ENCODE data around the gene DAPK1.
"Not testable (repeated sequence)": the region's sequence is repeated elsewhere in the genome, so short reads cannot be mapped to it uniquely, and the experiment has no call there.

Gene DAPK1

GRCh38 chr9:87498811-87499360 lies 1.2 kb downstream of the DAPK1 start:
- DNase-seq: peak; percentile 23

GRCh38 chr9:87499424-87500017 lies 1.9 kb downstream of the DAPK1 start:
- DNase-seq: no peak

DNA sequence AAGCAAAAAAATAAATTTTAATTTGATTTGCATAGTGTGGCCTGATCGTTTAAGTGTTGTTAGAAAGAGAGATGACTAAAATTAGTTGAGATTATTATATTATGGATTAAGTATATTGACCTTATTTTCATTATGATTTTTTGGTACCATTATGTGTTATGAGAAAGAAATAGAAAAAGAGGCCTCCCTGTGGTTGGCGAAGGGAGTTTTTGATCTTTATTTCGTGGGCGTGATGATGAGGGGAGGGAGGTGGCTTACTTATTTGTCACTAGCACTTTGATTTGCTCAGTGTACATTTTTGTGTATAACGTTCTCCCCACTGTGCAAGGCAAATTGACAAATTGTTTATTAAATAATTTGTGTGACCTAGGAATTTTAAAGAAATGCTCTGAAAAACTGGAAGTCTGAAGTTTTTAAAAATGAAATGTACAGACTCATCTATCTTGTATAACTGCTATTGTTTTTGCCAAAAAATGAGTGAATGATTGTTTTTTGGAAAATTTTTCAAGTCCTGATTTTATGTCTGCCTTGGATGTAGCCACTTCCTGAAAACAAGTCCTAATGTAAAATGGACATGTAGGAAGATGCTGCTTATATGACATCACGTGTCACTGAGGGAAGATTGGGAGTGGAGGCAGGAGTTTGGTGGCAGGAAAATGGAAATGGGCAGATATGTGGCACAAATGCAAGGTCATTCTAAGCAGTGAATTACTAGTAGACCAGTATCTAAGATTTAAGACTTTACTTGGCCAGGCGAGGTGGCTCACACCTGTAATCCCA lies 3.0 kb downstream of the DAPK1 start:
- DNase-seq: no peak

- DNase-seq: not testable (repeated sequence)
These were observed 3.6 kb downstream of the DAPK1 start for GRCh38 chr9:87501271-87501656.

DNA sequence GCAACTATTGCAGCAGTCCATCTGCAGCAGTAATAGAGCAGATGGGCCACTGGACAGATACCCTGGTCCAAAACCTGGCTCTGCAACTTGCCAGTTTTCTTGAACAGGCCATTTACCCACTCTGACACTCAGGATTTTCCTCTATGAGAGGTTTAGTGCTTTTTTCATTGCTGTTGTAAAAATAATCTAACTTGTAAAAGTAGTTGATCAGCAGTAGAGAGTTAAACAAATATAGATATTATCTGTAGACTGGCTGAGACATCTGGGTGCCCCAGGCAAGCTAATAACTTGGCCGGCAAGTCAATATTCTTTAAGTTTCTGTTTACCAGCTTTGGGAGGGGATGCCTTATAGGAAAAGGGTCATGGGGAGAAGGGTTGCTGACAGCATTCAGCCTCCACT lies 4.1 kb downstream of the DAPK1 start:
- DNase-seq: no peak

- DNase-seq: no peak
These were observed 4.9 kb downstream of the DAPK1 start for GRCh38 chr9:87502391-87503221.

GRCh38 chr9:87503430-87503829 lies 5.8 kb downstream of the DAPK1 start:
- no peak for DNase-seq

- DNase-seq: no peak
These were observed 6.3 kb downstream of the DAPK1 start for GRCh38 chr9:87503927-87504326.

DNA sequence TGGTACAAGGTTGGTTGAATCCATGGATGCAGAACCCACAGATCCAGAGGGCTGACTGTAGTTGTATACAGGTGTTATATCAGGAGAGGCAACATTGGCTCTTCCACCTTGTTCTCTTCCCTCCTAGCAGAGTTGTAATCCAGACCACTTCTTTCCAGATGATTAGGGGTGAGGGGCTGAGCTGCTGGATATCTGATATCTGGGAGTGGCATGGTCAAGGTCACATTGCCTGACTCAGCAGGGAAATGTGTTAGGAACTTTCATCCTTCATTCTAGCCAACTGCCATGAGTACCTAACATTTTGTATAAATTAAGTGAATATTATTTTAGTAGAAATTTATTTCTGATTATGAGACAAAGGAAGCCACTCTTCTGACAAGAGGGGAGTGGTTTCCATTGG lies 7.3 kb downstream of the DAPK1 start:
- no peak for DNase-seq

DNA sequence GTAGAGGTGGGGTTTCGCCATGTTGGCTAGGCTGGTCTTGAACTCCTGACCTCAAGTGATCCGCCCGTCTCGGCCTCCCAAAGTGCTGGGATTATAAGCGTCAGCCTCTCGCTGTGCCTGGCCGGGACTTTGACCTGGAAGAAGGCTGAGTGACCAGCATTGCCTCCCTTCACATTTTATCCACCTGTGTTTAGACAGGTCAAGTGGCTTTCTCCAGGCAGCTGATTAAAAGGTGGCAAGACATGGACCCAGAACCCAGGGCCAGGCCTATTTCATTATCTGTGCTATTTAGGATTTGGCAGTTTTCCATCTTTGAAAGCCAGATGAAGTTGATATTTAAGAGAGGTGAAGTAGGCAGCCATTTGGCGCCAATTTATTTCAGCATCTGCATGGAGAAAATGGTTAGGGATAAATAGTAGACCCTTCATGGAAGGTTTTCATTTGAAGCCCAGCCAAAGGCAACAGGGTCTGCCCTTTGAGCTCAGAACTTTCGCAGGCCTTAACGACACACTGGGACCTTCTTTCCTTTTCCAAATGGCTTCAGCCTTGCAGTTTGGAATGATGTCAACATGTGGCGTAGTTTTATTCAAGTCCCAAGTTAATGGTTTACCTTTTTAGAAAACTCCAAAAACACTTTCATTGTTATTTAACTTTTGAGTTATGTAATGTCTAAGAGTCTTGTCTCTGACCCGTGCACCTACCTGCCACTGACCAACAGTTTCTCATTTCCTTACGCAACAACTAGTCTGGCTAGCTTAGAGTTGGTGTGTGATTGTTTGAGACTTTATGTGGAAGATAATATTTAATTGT lies 8.4 kb downstream of the DAPK1 start:
- no peak for DNase-seq

DNA sequence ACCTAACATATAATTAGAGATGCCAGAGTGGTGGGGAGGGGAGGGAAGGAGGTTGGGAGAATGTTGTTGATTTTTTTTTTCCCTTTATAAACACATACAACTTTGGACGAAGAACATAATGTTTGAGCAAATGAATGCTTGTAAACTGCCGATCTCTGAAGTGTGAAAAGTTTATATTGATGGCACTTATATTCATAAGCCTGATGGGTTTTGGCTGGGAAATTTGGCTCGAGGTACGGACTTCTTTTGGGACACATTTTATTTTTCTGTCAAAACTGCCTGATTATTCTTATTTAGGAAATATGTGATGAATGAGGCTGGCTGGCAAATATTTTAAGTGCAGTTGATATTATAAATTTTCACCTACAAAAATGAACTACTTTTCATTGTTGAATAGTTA lies 9.9 kb downstream of the DAPK1 start:
- DNase-seq: no peak

GRCh38 chr9:87510252-87510683 lies 12.6 kb downstream of the DAPK1 start:
- no peak for DNase-seq

DNA sequence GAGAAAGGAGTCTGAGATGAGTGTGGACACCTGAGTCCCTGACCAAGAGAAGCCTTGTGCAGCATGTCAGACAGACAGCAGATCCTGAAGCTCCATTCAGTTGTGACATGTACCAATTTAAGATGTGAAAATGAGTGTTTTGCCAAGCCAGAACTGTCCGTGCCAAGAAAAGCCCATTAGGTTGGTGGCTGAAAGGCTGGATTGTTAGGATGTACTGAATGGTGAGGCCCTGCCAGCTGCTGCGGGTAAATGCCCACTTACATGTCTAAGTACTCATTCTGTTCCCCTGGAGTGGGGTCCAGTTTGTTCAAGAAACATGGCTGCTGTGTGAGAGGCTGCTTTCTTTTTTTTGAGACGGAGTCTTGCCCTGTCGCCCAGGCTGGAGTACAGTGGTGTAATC lies 14.6 kb downstream of the DAPK1 start:
- no peak for DNase-seq

- DNase-seq: no peak
These were observed 15.5 kb downstream of the DAPK1 start for GRCh38 chr9:87513161-87513560.

DNA sequence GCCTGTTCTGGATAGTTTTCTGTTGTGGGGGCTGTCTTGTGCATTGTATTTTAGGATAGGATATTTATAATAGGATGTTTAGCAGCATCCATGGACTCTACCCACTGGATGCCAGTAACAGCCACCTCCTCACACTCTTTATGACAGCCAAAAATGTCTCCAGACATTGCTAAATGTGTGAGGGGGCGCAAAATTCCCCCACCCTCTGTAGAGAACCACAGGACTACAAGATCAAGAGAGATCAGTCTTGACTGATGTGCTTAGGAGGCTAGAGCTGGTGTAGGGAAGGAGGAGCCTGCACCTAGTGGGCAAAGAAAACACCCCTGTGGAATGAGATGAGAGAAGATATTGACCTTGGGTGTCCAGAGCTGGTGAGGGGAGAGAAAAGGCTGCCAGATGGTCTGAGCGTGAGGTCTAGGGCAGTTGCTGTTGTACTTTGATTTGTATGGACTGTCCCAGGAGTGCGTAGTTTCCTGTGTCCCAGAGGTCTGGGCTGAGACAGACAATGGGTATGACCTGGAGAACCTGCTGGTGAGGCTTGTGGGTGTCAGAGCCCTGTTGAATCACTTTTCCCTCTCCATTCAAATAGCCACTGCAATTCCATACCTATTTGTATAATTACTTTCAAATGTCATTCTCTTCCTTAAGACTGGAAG lies 16.3 kb downstream of the DAPK1 start:
- DNase-seq: no peak

- no peak for DNase-seq
These were observed 17.3 kb downstream of the DAPK1 start for GRCh38 chr9:87515006-87515405.

DNA sequence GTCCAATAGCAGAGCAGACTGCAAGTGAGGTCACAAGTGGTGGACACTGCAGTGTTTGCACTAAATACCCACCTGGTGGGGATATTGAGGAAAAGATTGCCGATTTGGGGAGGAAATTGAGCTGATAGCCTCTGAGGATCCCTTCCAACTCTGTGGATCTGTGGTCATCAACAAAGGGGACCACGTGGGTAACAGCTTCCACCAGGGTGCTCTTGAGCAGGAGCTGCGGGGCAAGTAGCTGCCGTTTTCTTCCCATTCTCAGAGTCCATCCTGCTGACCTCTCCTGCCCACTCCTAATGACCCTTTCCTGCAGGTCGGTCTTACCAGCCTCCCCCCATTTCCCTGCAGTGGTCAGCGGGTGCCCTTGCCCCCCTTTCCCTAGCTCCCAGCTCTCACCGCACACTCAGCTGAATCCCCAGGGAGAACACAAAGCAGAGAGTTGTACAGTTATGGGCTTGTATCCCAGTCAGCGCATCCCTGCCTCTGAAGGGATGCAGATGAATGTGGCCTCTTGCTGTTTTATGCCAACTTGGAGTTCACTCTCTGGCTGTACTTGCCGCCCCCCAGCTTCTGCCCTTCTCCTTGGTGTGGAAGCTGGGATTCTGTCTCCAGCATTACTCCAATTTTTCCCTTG lies 18.0 kb downstream of the DAPK1 start:
- no peak for DNase-seq

GRCh38 chr9:87516222-87516925 lies 18.7 kb downstream of the DAPK1 start:
- no peak for DNase-seq

GRCh38 chr9:87516926-87517290 lies 19.2 kb downstream of the DAPK1 start:
- no peak for DNase-seq

DNA sequence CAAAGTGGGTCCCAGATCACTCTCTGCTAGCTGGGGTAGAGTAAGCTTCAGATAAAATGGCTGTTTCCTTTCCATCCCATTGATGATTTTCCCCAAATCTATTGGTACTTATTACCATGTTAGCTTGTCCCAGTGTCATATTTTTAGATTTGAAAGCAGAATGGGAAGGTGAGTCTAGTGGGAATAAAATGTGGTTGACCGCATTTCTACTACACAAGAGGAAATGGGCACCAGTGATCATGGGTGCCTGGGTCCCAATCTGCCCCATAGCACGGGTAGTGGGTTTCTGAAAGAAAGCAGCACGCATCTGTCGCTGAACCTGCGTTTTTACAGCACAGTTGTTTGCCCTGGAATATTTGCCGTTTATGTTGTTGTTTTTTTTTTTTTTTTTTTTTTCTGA lies 20.1 kb downstream of the DAPK1 start:
- DNase-seq: no peak

- DNase-seq: no peak
These were observed 21.2 kb downstream of the DAPK1 start for GRCh38 chr9:87518702-87519335.

All from NCI-H526 treated with DMSO at 0.1 percent for 48 hours (cell line).